ENCODE data around the gene ETV6.

Gene ETV6

DNA sequence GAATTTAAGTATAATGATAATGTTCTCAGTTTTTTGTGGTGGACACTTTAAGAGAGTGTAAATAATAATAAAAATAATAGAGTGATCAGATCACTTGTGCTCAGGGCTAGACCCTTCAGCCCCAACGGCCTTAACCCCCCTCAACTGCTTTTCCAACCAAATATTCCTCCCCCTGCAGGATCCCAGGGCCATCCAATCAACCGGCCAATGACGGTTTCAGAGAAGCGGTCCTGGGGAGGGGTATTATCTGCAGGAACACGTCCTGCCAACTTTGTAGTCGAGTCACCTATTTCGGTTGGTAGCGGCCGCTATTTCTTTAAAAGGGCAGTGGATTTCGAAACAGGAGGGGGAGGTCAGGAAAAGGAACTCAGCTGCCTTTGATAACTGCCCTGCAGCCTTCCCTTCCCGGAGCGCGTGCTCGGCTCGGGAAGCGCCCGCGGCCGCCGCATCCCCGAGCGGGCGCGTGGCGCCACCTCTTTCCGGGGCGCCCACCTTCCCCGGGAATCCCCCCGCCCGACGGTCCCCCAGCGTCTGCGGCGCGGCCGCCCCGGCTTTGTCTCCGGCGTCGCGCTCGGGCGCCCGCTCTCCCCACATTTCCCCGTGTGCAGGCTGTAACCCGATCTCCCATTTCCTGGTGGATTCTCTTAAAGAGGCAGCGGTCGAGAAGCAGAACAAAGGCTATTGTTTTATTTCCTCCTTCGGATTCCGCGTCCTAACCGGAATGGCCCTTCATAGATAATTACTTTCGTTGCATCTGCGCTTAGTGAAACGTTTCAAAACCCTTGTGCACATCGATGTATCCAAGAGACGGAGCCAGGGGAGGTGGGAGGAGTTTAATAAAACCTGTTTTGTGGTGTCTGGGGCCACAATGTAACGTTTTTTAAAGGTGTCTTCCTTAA, 711 bp upstream of the ETV6 start:
- DNase-seq, result peak; percentile 88

DNA sequence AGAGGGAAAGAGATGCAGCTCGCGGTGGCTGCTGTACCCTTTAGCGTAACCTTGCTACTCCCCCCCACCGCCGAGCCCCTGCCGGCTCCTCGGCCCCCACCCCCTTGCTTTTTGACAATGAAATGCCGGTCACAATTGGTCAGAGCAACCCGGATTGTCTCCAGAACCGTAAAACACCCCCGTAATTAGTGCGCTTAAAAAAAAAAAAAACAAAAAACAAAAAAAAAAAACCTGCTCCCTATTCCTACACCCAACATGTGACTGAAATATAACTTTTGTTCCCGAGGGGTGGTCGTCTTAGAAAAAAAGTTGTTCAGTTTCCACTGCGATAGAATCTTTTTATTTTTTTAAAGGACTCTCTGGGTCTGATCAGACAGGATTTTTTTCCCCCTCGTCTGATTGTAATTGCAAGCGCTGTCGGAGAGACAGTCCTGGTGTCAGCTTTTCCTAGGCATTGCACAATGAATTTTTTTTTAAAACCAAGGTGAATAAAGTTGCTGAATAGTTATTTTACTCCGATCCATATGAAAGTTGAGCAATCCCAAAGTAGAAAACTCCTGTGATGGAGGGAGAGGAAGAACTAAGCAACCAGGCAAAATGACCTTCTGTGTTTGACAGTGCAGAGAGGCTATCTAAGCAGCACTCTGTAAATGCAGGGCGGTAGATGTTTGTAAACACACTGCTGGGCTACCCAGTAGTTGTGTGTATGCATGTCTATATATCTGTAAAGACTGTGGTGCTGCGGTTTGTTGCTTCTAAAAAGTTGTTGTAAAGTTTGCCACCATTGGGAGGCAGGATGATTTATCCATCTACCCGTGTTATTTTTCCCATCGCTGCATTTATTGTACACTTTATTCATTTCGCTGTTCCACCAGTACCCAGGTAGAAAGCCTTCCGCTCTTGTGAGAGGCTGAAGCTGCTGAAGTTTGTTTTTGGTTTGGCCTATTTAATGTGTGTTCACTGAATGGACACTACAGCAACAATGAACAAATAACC, 1.1 kb downstream of the ETV6 start:
- DNase-seq, result no peak

DNA sequence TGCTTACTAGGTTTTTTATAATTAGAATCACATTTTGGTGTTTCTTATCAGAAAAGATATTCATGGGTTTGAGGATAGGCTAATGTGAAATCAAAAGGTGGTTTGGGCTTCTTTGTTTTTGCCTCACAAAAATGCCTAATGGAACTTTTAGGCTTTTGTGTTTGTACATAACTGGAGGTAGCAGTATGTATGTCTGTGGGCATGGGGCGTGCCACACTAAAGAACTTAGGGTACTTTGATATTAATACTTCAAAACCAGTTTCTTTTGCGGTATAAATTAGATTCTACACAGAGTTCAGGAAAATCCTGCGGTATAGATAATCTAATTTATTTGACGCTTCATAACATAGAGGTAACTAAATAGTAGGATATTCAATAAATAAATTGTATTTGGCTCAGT, 1.9 kb downstream of the ETV6 start:
- DNase-seq, result no peak

DNA sequence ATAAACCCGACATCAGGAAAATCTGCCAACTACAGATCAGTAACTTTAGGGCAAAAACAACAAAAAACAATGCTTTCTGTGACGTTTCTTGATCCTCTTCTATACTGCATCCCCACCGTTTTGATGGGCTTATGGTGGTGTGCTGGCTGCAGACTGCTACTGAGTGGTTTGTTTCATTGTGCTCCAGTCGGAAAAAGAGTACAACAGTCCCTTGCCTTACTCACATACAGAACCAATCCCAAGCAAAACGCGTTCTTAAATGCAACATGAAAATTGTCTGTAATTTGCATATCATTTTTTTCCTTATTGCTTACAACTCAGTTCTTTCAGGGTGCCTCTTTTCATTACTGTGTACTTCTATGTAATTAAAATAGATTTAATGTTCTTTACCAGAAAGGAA, 2.3 kb downstream of the ETV6 start:
- no peak for DNase-seq

DNA sequence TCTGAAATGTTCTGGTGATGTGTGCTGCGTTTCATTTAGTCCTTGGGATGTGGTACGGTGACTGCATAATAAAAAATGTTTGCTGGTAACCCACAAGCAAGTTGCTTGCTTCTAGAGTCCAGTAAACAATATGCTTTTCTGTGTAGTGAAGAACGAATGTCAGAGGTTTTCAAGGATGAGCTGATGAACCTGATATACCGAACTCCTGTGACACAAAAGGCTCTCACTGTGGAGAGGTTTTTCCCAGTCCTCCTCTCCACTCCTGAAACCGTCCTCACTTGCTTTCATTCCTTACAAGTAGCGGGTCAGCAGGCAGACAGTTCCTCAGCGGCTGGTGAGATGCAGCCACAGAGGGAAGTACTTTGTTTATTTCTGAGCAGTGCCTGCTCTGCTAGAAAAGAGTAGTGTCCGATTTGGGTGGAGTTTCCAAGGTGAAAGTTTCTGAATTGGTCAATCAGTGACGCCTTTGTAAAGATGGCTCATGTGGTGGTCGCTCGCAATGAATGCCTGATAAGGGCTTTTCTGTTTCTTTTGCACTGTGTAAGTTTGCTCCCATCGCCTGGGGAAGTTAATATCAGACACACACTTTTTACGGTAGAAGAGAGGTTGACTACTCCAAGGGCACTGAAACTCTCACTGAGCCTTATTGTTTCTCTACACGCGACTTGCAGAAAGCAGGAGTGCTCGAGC, 3.0 kb downstream of the ETV6 start:
- no peak for DNase-seq

DNA sequence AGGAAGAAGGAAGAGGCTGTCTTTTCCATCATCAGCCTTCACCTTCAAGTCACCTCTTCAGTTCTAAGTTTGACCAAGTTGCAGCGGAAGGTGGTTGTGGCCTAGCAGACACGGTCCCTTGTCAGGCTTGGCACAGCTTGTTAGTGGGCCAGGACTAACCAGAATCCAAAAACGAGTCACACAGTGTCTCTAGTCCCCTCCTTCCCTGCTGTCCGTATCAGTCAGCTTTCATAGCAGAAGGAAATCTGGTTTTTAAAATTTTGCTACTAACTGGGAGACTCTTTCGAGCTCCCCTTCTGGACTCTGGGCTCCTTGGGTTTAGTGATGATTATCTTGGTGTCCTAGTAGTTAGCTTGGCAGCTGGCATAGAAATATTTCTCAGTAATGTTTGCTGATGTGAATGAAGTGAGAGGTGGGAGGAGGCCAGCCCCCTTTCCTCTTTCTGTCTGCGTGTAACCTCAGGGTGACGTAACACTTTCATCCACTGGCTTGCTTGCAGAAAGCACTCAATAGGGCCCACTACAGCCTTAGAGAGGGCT, 3.8 kb downstream of the ETV6 start:
- DNase-seq, result no peak

DNA sequence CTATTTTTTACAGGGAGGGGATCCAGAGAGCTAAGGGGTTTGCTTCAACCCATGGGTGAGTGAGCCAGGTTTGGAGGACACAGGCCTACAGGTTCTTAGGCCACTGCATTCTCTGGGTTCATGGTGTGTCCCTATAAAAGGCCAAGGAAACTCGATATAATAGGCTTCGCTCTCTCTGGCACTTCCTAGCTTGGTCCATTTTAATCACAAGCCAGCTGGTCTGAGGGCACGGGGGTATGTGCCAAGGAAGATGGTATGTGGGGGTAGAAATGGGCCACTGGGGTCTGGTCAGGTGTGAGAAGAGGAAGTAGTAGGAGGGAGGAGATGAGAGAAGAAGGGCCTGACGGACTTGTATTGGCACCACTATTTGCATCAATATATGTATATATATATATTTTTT, 4.9 kb downstream of the ETV6 start:
- DNase-seq, result no peak

DNA sequence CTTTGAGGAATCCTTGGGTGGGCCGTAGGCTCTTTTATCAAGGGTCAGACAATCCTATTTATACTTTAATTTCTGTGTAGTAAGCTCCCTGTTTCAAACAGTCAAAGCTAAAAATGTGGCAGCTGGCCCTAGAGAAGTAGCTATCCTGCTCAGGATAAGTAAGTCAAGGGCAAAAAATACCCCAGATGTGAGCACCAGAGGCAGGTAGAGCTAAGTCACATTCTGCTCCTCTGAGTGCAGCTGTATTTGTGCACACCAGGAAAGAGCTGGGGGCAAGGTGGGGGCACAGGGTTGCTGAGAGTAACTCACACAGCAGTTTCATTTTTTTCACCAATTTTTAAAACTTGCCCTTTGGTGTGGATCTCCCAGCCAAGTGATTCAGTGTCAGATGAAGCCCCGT, 5.3 kb downstream of the ETV6 start:
- no peak for DNase-seq

DNA sequence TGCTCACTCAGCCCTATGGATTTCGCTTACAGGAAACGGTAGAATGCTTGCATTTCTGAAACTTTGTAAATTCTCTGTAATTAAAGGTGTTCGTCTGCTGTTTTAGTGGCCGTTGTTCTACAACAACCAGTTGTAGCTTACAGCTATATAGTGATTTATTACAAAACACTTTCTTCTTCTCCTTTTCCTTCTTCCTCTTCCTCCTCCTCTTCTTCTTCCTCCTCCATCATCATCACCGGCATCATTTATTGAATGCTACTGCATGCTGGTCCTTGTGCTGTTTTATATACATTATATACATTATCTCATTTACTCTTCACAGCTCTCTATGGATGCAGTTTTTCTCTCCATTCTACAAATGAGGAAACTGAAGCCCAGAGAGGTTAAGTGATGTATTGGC, 6.4 kb downstream of the ETV6 start:
- DNase-seq, result no peak

DNA sequence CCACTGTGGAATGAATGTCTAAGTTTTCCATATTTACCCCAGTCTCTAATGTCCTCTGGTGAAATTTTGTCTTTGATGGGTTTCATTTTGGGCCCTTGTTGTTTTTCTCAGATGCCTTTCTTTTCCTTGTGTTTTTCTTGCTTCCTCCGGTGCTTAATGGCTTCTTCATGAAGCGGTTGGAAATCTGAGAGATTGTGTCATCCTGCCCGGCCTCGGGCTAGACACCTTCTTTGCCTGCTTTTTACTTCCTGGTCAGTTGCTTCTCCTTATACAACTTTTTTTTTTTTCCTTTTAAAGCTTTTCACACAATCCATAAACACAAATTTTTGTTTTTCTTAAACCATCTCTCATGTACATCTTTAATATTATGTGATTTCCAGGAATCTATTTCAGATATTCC, 7.1 kb downstream of the ETV6 start:
- DNase-seq, result no peak

DNA sequence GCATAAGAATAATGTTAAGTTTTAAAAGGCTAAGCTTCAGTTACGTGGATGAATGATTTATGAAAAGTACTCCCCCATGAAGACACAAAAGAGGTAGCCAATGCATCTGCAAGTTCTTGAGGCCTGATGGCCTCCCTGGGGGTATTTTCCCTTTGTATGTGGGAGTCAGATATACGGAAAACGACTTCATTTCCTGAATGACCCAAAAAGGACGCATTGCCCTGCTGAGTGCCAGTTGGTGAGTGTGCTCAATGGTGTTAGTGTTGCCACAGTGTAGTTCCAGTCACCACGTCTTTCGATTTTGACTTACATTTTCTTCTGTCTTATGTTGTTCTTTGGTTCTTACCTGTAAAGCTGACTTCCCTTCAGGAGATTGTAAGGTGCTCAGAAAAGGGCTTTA, 8.0 kb downstream of the ETV6 start:
- no peak for DNase-seq

DNA sequence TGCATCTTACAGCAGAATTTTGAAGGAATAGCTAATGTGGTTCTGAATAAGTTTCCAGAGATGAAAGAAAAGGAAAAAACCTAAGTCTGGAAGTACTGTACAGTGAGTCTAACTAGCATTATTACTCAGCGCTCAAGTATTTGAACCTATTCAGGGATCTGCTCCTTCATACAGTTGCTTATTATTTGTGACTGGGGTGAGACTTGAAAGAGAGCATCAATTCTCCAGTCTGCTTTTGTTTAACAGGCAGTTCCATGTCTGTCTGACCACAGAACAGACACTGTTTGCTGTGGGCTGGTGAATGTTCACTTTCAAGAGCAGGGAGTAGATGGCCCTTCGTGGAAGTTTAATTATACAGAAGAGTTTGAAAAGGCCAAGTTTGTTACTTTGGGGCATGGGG, 9.3 kb downstream of the ETV6 start:
- no peak for DNase-seq

DNA sequence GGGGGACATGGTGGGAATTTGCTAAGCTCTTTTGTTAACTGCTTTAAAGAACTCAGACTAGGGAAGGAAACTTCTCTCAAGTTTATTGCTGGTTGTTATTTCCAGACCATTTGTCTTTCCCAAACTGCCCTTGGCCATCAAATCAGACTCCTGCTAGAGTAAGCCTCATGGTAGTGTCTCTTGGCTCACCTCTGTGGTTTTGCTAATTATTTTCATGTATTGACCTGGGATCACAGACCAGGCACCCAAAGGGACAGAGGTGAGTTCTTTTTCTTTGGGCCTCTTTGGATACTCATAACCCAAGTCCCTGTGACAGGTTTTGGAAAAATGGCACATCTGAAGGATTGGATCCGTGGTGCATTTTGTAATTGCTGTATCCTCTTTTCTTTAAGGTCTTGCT, 11.2 kb downstream of the ETV6 start:
- DNase-seq, result no peak

DNA sequence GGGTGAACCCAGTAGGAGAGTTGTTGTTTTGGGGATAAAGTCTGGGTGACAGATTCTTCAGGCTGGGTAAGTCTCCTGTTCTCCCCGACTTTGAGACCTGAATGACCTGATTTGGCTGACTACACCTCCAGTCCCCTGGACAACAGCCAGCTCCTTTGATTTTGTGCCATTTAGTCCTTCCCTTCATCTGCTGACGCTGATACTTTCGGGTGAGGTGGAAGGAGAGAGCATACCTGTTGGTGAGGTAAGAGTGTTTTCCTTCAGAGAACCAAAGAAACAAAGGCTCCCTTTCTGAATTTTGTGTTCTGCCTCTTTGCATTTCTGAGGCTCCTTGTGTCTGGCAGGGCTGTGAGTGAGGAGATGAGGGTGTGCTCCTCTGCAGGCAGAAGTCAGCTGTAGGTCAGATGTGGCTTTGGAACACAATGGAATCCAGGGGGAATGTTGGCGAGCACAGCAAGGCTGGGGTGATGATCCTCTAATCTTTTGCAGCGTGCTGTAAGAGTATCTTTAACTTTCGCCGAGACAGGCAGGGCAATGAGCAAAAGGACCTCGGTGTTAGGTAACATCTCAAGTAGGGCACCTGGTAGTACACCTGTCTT, 12.1 kb downstream of the ETV6 start:
- no peak for DNase-seq

DNA sequence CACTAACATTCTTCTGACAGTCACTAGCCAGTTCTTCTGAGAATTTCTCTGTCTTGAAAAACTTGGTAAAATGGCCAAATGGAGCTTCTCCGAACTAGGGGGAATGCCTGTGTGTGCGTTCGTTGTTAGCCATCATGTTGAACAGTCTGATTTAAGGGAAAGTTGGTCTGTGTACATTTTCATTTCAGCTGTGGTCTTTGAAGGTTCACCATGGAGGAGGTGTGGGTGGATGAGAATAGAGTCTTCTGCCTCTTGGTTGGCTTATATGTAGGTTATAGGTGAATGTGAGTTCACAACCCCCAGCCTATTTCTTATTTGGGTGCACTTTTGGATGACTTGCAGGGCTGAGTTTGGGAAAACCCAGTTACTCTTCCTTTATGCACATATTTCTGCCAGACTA, 12.9 kb downstream of the ETV6 start:
- no peak for DNase-seq

DNA sequence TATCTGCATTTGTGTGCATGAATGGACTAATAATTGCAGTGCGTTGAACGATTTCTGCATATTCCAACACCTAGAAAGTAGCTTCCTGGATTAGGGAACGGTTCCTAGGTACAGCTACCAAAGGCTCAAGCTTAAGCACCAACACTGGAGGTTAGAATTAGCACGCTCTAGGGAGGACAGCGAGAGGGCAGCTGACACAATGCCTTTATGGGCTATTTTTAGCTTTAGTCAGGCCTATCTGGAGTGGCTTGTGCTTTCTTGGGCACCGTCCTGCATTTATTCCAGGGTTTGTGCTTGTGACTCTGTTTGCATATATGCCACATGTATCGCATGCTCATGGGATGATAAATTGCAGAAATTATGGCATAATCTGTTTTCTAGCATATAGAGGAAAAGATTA, 13.7 kb downstream of the ETV6 start:
- DNase-seq, result no peak

DNA sequence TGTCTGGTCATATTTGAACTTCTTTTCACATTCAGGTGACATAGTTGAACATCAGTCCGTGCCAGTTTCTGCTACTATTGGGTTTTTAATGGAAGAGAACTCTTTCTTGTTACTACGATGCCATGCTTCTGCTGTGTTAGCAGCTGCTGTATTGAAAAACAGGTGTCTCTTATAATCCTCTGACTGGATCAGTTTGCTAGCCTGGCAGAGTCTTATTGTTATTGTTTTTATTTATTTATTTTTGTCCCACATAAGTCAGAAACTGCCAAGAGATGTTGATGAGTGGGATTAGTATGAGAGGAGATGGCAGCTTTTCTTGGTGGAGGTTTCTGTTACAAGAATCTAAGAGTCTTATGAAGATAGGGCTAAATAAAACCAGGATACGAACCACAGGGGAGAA, 14.6 kb downstream of the ETV6 start:
- DNase-seq, result no peak

DNA sequence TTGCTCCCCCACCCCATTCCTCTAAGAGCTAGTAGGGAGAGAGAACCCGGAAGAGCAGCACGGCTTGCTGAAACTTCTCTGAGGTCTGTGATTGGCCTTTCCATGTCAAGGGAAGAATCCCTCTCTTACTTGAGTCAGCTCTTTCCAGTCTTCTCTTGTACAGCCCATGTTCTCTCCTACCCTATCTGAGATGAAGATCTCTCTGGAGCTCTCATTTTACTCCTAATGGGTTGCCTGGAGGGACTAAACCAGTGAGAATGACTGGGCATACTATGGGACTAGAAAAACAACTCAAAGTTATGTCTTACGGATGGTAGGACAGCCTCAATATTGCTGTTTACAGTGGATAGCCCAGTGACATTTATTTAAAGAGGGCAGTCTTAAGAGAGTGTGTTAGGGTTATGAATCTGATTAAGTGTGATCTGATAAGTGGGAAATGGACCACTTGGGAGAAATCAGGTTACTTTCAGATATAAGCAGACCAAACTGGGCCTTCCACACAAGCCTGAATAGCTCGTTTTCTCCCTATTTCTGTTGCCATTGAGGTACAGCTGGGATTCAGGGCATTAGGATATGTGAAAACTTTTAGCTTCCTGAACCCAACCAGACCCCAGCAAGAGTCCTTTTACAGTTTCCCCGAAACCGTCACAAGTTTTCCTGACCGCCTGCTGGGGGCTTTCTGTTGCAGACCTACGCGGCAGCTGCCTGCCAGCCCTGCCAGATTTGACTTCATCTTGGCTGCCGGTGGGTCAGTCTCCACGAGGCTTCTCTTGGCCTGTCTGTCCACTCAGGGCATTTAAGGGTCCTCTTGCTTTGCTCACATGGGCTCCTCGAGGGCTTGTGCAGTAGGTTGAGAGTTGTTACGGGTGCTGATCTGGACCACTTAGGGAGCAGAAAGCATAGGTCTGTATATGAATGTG, 16.9 kb downstream of the ETV6 start:
- no peak for DNase-seq

DNA sequence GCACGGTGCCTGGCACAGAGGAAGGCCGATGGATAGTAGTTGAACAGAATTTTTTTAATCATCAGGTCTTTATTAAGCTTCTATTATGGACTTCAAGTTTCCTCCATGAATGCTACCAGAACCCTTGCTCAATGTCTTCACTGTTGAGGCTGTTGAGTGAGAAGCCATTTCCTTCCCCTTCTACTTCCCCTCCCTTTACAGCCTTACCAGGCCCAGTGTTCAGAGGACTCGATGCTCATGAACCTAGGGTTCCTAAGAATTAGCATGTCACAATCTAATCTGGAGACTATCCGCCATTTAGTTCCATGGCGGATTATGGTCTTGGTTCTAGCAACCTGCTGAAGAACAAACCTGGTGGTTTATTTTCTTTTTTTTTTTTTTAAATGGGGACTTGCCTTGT, 17.7 kb downstream of the ETV6 start:
- DNase-seq, result no peak

DNA sequence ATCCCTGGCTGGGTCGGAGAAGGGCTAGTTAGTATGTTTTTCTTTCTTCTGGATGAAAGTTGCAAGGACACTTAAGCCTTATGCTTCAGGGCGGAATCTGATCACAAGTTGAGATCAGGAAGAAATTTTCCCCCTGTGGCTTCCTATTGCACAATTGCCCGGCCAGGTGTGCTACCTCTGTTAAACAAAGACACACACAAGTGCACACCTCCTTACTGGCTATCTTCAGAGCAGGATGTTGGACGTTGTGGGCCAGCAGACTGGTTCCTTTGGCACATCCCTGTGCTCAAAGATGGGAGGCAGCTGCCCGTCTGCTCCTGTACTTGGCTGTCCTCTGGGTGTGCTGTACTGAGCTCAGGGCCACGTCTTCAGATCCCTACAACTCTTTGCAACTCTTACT, 19.1 kb downstream of the ETV6 start:
- DNase-seq, result no peak

DNA sequence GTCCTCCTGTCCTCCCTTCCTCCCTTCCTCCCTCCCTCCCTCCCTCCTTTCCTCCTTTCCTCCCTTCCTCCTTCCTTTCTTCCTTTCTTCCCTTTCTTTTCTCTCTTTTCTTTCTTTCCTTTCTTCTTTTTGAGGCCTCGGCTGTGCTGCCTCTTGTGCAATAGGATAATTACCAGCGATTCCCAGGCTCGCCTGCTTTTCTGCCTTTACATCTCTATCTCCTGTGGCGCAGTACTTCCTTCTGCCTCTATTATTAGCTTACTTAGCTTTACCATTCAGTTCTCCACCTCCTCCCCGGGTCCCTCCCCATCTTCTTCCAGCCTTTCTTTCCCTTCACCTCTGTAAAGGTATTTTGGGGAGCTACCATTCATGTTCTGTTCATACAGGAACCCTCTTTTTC, 19.9 kb downstream of the ETV6 start:
- no peak for DNase-seq

Data from NCI-H510A (cell line).